Ectodermal cell (in vitro differentiated cells): ENCODE data around the gene DNMT3B.

Source experiments
- H3K27ac ChIP-seq: 2 replicates; pipeline ENCODE4 v1.7.0; 2013; ENCODE audit warnings: mild to moderate bottlenecking, low read depth, low read length; ENCODE audit not compliant: insufficient read depth, poor library complexity, severe bottlenecking
- H3K27me3 ChIP-seq: 2 replicates; pipeline ENCODE4 v1.7.0; 2013; ENCODE audit warnings: mild to moderate bottlenecking, low read length; ENCODE audit not compliant: insufficient read depth, control insufficient read depth, poor library complexity, severe bottlenecking
- H3K36me3 ChIP-seq: one replicate; pipeline ENCODE4 v1.7.0; 2013; ENCODE audit warnings: low read length; ENCODE audit not compliant: control insufficient read depth, insufficient read depth
- H3K4me1 ChIP-seq: one replicate; pipeline ENCODE4 v1.7.0; 2013; ENCODE audit warnings: low read length; ENCODE audit not compliant: control insufficient read depth, insufficient read depth
- H3K4me3 ChIP-seq: 2 replicates; pipeline ENCODE4 v1.7.0; 2013; ENCODE audit warnings: low read depth, low read length, control low read depth; ENCODE audit not compliant: insufficient read depth
- H3K9me3 ChIP-seq: 2 replicates; pipeline ENCODE4 v1.7.0; 2013; ENCODE audit warnings: mild to moderate bottlenecking, low read length, moderate library complexity; ENCODE audit not compliant: control insufficient read depth
- WGBS, 2 experiments: methylation state at CpG; one replicate each; pipeline ENCODE4 v1.1.7; 2013; ENCODE audit warnings: missing lambda C conversion rate in 2 of 2; 5-methylcytosine and 5-hydroxymethylcytosine counted together

The DNMT3B gene

GRCh38 chr20:32823078-32823477, 60.9 kb downstream of the DNMT3B start:
- Histone ChIP-seq H3K36me3 (no peaks in the 10 kb centered on the region), H3K27me3 (no peaks in the 10 kb centered on the region), H3K4me1 (peaks cover 14% of the 10 kb centered on the region), H3K27ac (no peak overlapping the region), H3K9me3 (no peaks in the 10 kb centered on the region), H3K4me3 (no peak overlapping the region)
- 90 to 95% methylated on average over 3 of the region's 3 CpGs for WGBS, 2 experiments

- Histone ChIP-seq H3K27ac (no peak overlapping the region), H3K9me3 (no peaks in the 10 kb centered on the region), H3K4me1 (peaks cover 14% of the 10 kb centered on the region), H3K36me3 (no peaks in the 10 kb centered on the region), H3K27me3 (no peaks in the 10 kb centered on the region), H3K4me3 (no peak overlapping the region)
- 97 to 98% methylated on average over 7 of the region's 7 CpGs for WGBS, 2 experiments
Observed at GRCh38 chr20:32823737-32824588, 61.8 kb downstream of the DNMT3B start.

GRCh38 chr20:32828029-32828680, 66.0 kb downstream of the DNMT3B start:
- H3K4me1 ChIP-seq = peaks cover 4% of the 10 kb centered on the region
- no peak overlapping the region for H3K27ac ChIP-seq
- WGBS, 2 experiments = 91 to 96% methylated on average over 4 of the region's 4 CpGs

GRCh38 chr20:32829311-32830005, 67.3 kb downstream of the DNMT3B start:
- Histone ChIP-seq H3K4me1 (peaks cover 4% of the 10 kb centered on the region), H3K27me3 (no peaks in the 10 kb centered on the region), H3K9me3 (no peaks in the 10 kb centered on the region), H3K4me3 (no peak overlapping the region), H3K27ac (peak overlapping the region; percentile 50), H3K36me3 (peaks cover 15% of the 10 kb centered on the region)
- WGBS, 2 experiments = 94 to 95% methylated on average over 3 of the region's 3 CpGs

More at GRCh38 chr20:32828029-32828680, 66.0 kb downstream of the DNMT3B start:
- Histone ChIP-seq H3K9me3 (no peaks in the 10 kb centered on the region), H3K4me3 (no peak overlapping the region), H3K36me3 (peaks cover 10% of the 10 kb centered on the region), H3K27me3 (no peaks in the 10 kb centered on the region)

GRCh38 chr20:32830437-32830836, 68.3 kb downstream of the DNMT3B start:
- peaks cover 15% of the 10 kb centered on the region for H3K36me3 ChIP-seq
- peaks cover 4% of the 10 kb centered on the region for H3K4me1 ChIP-seq
- 95 to 97% methylated on average over 3 of the region's 3 CpGs for WGBS, 2 experiments
- no peak overlapping the region for H3K4me3 ChIP-seq
- H3K27ac ChIP-seq = no peak overlapping the region
- H3K27me3 ChIP-seq = no peaks in the 10 kb centered on the region
- H3K9me3 ChIP-seq = no peaks in the 10 kb centered on the region

- H3K27me3 ChIP-seq = no peaks in the 10 kb centered on the region
- H3K9me3 ChIP-seq = no peaks in the 10 kb centered on the region
- peaks cover 27% of the 10 kb centered on the region for H3K36me3 ChIP-seq
- peak overlapping the region; percentile 8 for H3K27ac ChIP-seq
- peaks cover 4% of the 10 kb centered on the region for H3K4me1 ChIP-seq
- no peak overlapping the region for H3K4me3 ChIP-seq
- WGBS, 2 experiments = 90 to 95% methylated on average over 5 of the region's 5 CpGs
Observed at GRCh38 chr20:32831982-32832381, 69.8 kb downstream of the DNMT3B start.

GRCh38 chr20:32832664-32833063, 70.5 kb downstream of the DNMT3B start:
- peaks cover 34% of the 10 kb centered on the region for H3K36me3 ChIP-seq
- H3K27me3 ChIP-seq = no peaks in the 10 kb centered on the region
- no peak overlapping the region for H3K27ac ChIP-seq
- H3K4me1 ChIP-seq = peaks cover 4% of the 10 kb centered on the region
- WGBS, 2 experiments = 92 to 93% methylated on average over 7 to 11 of the region's 11 CpGs
- H3K4me3 ChIP-seq = no peak overlapping the region
- no peaks in the 10 kb centered on the region for H3K9me3 ChIP-seq

- H3K36me3 ChIP-seq = peaks cover 47% of the 10 kb centered on the region
Observed at GRCh38 chr20:32834972-32835371, 72.8 kb downstream of the DNMT3B start.

GRCh38 chr20:32837157-32837556, 75.0 kb downstream of the DNMT3B start:
- Histone ChIP-seq H3K4me3 (no peak overlapping the region), H3K9me3 (no peaks in the 10 kb centered on the region), H3K36me3 (peaks cover 50% of the 10 kb centered on the region), H3K4me1 (no peaks in the 10 kb centered on the region), H3K27ac (no peak overlapping the region), H3K27me3 (no peaks in the 10 kb centered on the region)
- WGBS, 2 experiments = 0 to 4% methylated on average over 1 of the region's 1 CpG

More at GRCh38 chr20:32834972-32835371, 72.8 kb downstream of the DNMT3B start:
- Histone ChIP-seq H3K4me3 (no peak overlapping the region), H3K27ac (no peak overlapping the region), H3K9me3 (no peaks in the 10 kb centered on the region), H3K4me1 (no peaks in the 10 kb centered on the region), H3K27me3 (no peaks in the 10 kb centered on the region)
